Neural cell (in vitro differentiated cells): ENCODE measurements around the gene RFESD. TPM values are rescaled to one million over a fixed set of nuclear protein-coding genes. Genes with fewer than 3 reads are reported as not detected.

Source experiments
- H2AFZ ChIP-seq: fragments of 200-600, 300-800 bp; sonication (generic), shearing (Covaris generic); 2 replicates; pipeline ENCODE4 v1.6.0; 2014; ENCODE audit warnings: low read depth, mild to moderate bottlenecking, antibody characterized with exemption, low read length, moderate library complexity
- H3F3A ChIP-seq: fragments of 200-600 bp; shearing (Covaris generic); 2 replicates; pipeline ENCODE4 v1.6.1; 2016; ENCODE audit warnings: mild to moderate bottlenecking, moderate library complexity, mixed read lengths, antibody characterized with exemption, low read length; ENCODE audit not compliant: insufficient read depth, poor library complexity, severe bottlenecking
- H3K27ac ChIP-seq: fragments of 200-600, 300-800 bp; sonication (generic), shearing (Covaris generic); 2 replicates; pipeline ENCODE4 v1.5.1; 2014; ENCODE audit warnings: mild to moderate bottlenecking, low read length, moderate library complexity
- H3K27me3 ChIP-seq: fragments of 300-800, 200-600 bp; sonication (generic), shearing (Covaris generic); 2 replicates; pipeline ENCODE4 v1.6.0; 2014; ENCODE audit warnings: mild to moderate bottlenecking, low read depth, low read length, moderate library complexity; ENCODE audit not compliant: insufficient read depth
- H3K36me3 ChIP-seq: fragments of 300-800, 200-600 bp; sonication (generic), shearing (Covaris generic); 2 replicates; pipeline ENCODE4 v1.5.1; 2014; ENCODE audit warnings: mild to moderate bottlenecking, antibody characterized with exemption, low read length, moderate library complexity; ENCODE audit not compliant: insufficient read depth
- H3K4me2 ChIP-seq: fragments of 300-800, 200-600 bp; sonication (generic), shearing (Covaris generic); 2 replicates; pipeline ENCODE4 v1.6.0; 2014; ENCODE audit warnings: mild to moderate bottlenecking, low read length
- H3K4me3 ChIP-seq: fragments of 300-800, 200-600 bp; sonication (generic), shearing (Covaris generic); 2 replicates; pipeline ENCODE4 v1.5.1; 2014; ENCODE audit warnings: mild to moderate bottlenecking, low read length, moderate library complexity
- H3K79me2 ChIP-seq: fragments of 200-600 bp; shearing (Covaris generic); replicated peaks from 2 replicates; pipeline ENCODE4 v1.6.0; 2014; ENCODE audit warnings: mild to moderate bottlenecking, low read length, moderate library complexity; ENCODE audit not compliant: insufficient read depth
- H3K9ac ChIP-seq: fragments of 300-800, 200-600 bp; sonication (generic), shearing (Covaris generic); 2 replicates; pipeline ENCODE4 v1.6.1; 2016; ENCODE audit warnings: mild to moderate bottlenecking, low read length, mixed read lengths
- H3K9me2 ChIP-seq: fragments of 200-600 bp; shearing (Covaris generic); 2 replicates; pipeline ENCODE4 v1.6.1; 2016; ENCODE audit warnings: mild to moderate bottlenecking, low read length, mixed read lengths; ENCODE audit not compliant: insufficient read depth
- H3K9me3 ChIP-seq: fragments of 200-600, 300-800 bp; sonication (generic), shearing (Covaris generic); 2 replicates; pipeline ENCODE4 v1.6.1; 2016; ENCODE audit warnings: mild to moderate bottlenecking, mixed run types, low read length, moderate library complexity, mixed read lengths
- H4K20me1 ChIP-seq: fragments of 200-600 bp; shearing (Covaris generic); 2 replicates; pipeline ENCODE4 v1.6.1; 2016; ENCODE audit warnings: mild to moderate bottlenecking, mixed run types; ENCODE audit not compliant: insufficient read depth
- EP300 ChIP-seq: fragments of 450-650 bp; conservative IDR thresholded peaks from 2 replicates; pipeline ENCODE4 v1.6.1; 2014; ENCODE audit warnings: antibody characterized with exemption, mild to moderate bottlenecking, moderate library complexity; ENCODE audit not compliant: poor library complexity, severe bottlenecking
- EZH2 ChIP-seq: fragments of 200-600, 300-800 bp; shearing (Covaris generic), sonication (generic); IDR thresholded peaks from 2 replicates; pipeline ENCODE4 v1.6.1; 2014; ENCODE audit warnings: antibody characterized with exemption, low read length, borderline replicate concordance, mild to moderate bottlenecking; ENCODE audit not compliant: insufficient read depth, poor library complexity, severe bottlenecking
- MXI1 ChIP-seq: fragments of 450-650 bp; conservative IDR thresholded peaks from 2 replicates; pipeline ENCODE4 v1.6.1; 2014; ENCODE audit warnings: antibody characterized with exemption, mild to moderate bottlenecking; ENCODE audit not compliant: poor library complexity, severe bottlenecking
- POLR2AphosphoS5 ChIP-seq: IDR thresholded peaks from 2 replicates; pipeline ENCODE4 v1.6.1; 2012
- RAD21 ChIP-seq: fragments of 450-650 bp; conservative IDR thresholded peaks from 2 replicates; pipeline ENCODE4 v1.6.1; 2014; ENCODE audit warnings: antibody characterized with exemption, mild to moderate bottlenecking, moderate library complexity
- SMC3 ChIP-seq: fragments of 450-650 bp; conservative IDR thresholded peaks from 2 replicates; pipeline ENCODE4 v1.6.1; 2014; ENCODE audit warnings: antibody characterized with exemption, mild to moderate bottlenecking, moderate library complexity; ENCODE audit not compliant: poor library complexity
- TAF1 ChIP-seq: IDR thresholded peaks from 2 replicates; pipeline ENCODE4 v1.6.1; 2012; ENCODE audit warnings: low read depth
- polyA plus RNA-seq: library from polyadenylated mRNA; depleted of rRNA; stranded (reverse); fragments of >200 nt; gene quantifications from 2 replicates; pipeline ENCODE4 v1.2.3, GENCODE V29; 2014
- TF ChIP-seq, protein P1 (sequence below): IDR thresholded peaks from 2 replicates; pipeline ENCODE4 v1.6.1; 2012; ENCODE audit warnings: borderline replicate concordance
- TF ChIP-seq, protein P2 (sequence below): fragments of 450-650 bp; IDR thresholded peaks from 2 replicates; pipeline ENCODE4 v1.5.1; 2014; ENCODE audit warnings: antibody characterized with exemption, mild to moderate bottlenecking, moderate library complexity; ENCODE audit not compliant: poor library complexity, severe bottlenecking

The RFESD gene
- polyA plus RNA-seq, 1 donor from 2014 or later = not detected

DNA sequence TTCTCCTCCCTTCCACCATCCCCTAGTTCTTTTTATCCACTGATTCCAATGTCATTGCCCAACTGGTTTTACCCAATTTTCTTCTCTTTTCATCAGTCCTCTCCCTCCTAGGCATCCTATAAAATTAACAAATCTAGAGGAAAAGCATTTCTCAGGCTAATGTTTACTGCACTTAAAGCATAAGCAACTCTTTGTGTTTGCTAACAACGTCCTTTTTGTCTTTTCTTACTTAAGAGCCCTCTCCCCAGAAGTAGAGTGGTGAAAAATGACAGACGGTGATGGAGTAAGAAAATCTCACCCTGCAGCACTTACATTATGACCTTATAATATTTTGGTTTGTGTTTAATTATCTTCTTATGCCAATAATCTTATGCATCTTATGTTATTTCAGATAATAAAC is 37.8 kb downstream of the RFESD start:
- Histone ChIP-seq H4K20me1 (no peaks in the 10 kb centered on the region), H3K9me3 (no peaks in the 10 kb centered on the region), H3K36me3 (no peaks in the 10 kb centered on the region), H3K27me3 (no peaks in the 10 kb centered on the region), H3K4me2 (no peak overlapping the region), H3F3A (no peaks in the 10 kb centered on the region), H3K27ac (no peak overlapping the region), H2AFZ (no peak overlapping the region), H3K9me2 (no peaks in the 10 kb centered on the region), H3K4me3 (no peak overlapping the region), H3K9ac (no peak overlapping the region), H3K79me2 (no peaks in the 10 kb centered on the region)
- TF ChIP-seq EZH2 (no peak), SMC3 (no peak), EP300 (no peak), TAF1 (no peak), POLR2AphosphoS5 (no peak), MXI1 (no peak), RAD21 (no peak)
- TF ChIP-seq, protein P1, sequence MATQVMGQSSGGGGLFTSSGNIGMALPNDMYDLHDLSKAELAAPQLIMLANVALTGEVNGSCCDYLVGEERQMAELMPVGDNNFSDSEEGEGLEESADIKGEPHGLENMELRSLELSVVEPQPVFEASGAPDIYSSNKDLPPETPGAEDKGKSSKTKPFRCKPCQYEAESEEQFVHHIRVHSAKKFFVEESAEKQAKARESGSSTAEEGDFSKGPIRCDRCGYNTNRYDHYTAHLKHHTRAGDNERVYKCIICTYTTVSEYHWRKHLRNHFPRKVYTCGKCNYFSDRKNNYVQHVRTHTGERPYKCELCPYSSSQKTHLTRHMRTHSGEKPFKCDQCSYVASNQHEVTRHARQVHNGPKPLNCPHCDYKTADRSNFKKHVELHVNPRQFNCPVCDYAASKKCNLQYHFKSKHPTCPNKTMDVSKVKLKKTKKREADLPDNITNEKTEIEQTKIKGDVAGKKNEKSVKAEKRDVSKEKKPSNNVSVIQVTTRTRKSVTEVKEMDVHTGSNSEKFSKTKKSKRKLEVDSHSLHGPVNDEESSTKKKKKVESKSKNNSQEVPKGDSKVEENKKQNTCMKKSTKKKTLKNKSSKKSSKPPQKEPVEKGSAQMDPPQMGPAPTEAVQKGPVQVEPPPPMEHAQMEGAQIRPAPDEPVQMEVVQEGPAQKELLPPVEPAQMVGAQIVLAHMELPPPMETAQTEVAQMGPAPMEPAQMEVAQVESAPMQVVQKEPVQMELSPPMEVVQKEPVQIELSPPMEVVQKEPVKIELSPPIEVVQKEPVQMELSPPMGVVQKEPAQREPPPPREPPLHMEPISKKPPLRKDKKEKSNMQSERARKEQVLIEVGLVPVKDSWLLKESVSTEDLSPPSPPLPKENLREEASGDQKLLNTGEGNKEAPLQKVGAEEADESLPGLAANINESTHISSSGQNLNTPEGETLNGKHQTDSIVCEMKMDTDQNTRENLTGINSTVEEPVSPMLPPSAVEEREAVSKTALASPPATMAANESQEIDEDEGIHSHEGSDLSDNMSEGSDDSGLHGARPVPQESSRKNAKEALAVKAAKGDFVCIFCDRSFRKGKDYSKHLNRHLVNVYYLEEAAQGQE = no peak
- TF ChIP-seq, protein P2, sequence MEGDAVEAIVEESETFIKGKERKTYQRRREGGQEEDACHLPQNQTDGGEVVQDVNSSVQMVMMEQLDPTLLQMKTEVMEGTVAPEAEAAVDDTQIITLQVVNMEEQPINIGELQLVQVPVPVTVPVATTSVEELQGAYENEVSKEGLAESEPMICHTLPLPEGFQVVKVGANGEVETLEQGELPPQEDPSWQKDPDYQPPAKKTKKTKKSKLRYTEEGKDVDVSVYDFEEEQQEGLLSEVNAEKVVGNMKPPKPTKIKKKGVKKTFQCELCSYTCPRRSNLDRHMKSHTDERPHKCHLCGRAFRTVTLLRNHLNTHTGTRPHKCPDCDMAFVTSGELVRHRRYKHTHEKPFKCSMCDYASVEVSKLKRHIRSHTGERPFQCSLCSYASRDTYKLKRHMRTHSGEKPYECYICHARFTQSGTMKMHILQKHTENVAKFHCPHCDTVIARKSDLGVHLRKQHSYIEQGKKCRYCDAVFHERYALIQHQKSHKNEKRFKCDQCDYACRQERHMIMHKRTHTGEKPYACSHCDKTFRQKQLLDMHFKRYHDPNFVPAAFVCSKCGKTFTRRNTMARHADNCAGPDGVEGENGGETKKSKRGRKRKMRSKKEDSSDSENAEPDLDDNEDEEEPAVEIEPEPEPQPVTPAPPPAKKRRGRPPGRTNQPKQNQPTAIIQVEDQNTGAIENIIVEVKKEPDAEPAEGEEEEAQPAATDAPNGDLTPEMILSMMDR = no peak

DNA sequence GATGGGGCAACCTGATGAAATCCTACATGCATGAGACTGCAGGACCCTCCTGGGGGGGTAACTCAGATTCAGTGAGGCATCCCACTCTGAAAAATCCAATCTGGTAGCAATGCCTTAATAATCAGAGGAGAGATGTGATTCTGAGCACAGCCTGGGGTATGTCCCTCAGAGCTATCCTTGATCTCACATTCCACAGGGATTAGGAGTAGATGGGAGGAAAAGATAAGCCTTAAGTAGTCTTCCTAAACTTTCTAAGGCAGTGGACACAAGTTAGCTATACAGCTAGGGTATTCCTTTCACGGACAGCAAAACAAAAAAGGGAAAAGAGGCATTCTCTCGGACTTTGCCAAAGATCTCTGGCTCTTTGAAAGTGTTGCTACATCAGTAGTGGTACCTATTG is 40.1 kb downstream of the RFESD start:
- Histone ChIP-seq H3K27me3 (no peaks in the 10 kb centered on the region), H3F3A (no peaks in the 10 kb centered on the region), H3K79me2 (no peaks in the 10 kb centered on the region), H3K9me2 (no peaks in the 10 kb centered on the region), H3K4me2 (no peak overlapping the region), H3K9ac (no peak overlapping the region), H3K4me3 (no peak overlapping the region), H4K20me1 (no peaks in the 10 kb centered on the region), H2AFZ (no peak overlapping the region), H3K27ac (no peak overlapping the region), H3K9me3 (no peaks in the 10 kb centered on the region), H3K36me3 (no peaks in the 10 kb centered on the region)
- no peak for TF ChIP-seq SMC3
- TF ChIP-seq EP300 = no peak
- TF ChIP-seq TAF1 = no peak
- TF ChIP-seq, protein P1 = no peak
